Gastroesophageal sphincter (tissue), 3 donors: ENCODE results near the gene UBE2O.
"Not testable (repeated sequence)": the region's sequence is repeated elsewhere in the genome, so short reads cannot be mapped to it uniquely, and the experiment has no call there.

Source experiments
- CTCF ChIP-seq, 4 experiments: fragments of 200-600 bp in 2 of 4; fragments of 450-650 bp in 2 of 4; sonication (generic) in 1 of 4; IDR thresholded peaks; one replicate each; pipeline ENCODE4 v1.5.1; 2017 to 2019; ENCODE audit warnings: antibody characterized with exemption in 4 of 4, mild to moderate bottlenecking in 2 of 4, moderate library complexity in 2 of 4
- POLR2A ChIP-seq, 2 donors: fragments of 450-650 bp; IDR thresholded peaks; one replicate each; pipeline ENCODE4 v1.6.1; 2017; ENCODE audit warnings: antibody characterized with exemption in 2 of 2, mild to moderate bottlenecking in 2 of 2, moderate library complexity in 1 of 2

- not testable (repeated sequence) for TF ChIP-seq POLR2A, CTCF (IDR thresholded peaks at IDR 0.05)
These were observed 106.0 kb downstream of the UBE2O start for GRCh38 chr17:76346936-76347335.
